ENCODE measurements around the gene CD55. TPM values are rescaled to one million over a fixed set of nuclear protein-coding genes. Genes with fewer than 3 reads are reported as not detected.
"Not testable (repeated sequence)": the region's sequence is repeated elsewhere in the genome, so short reads cannot be mapped to it uniquely, and the experiment has no call there.

Gene CD55
- total RNA-seq, 1 donor, result 9.0 TPM

GRCh38 chr1:207318072-207318619 lies 3.3 kb upstream of the CD55 start:
- H3K27ac ChIP-seq (ENCODE audit: low read depth, low read length), result no peak overlapping the region
- peaks cover 3% of the 10 kb centered on the region for H3K27me3 ChIP-seq (ENCODE audit: insufficient read depth, low read length)
- no peaks in the 10 kb centered on the region for H3K9me3 ChIP-seq (ENCODE audit: low read depth, low read length)
- no peaks in the 10 kb centered on the region for H3K36me3 ChIP-seq (ENCODE audit: insufficient read depth, low read length)
- no peak overlapping the region for H2AFZ ChIP-seq (ENCODE audit: low read length)
- no peak for DNase-seq (ENCODE audit: insufficient read length, low spot score, missing footprints)
- H3K79me2 ChIP-seq (ENCODE audit: insufficient read depth, low read length), result no peaks in the 10 kb centered on the region
- no peak overlapping the region for H3K4me3 ChIP-seq (ENCODE audit: insufficient read depth, low read length)
- H3K4me1 ChIP-seq (ENCODE audit: insufficient read depth, low read length), result peaks cover 10% of the 10 kb centered on the region
- no peaks in the 10 kb centered on the region for H4K20me1 ChIP-seq (ENCODE audit: insufficient read depth, low read length)
- no peak for TF ChIP-seq CTCF (IDR thresholded peaks at IDR 0.05; ENCODE audit: extremely low read depth, low read depth, low read length)
- no peak overlapping the region for H3K4me2 ChIP-seq (ENCODE audit: insufficient read depth, low read length)

- no peak overlapping the region for H3K4me3 ChIP-seq (ENCODE audit: insufficient read depth, low read length)
- no peaks in the 10 kb centered on the region for H4K20me1 ChIP-seq (ENCODE audit: insufficient read depth, low read length)
- H3K27me3 ChIP-seq (ENCODE audit: insufficient read depth, low read length), result peaks cover 3% of the 10 kb centered on the region
- no peaks in the 10 kb centered on the region for H3K79me2 ChIP-seq (ENCODE audit: insufficient read depth, low read length)
- no peak overlapping the region for H2AFZ ChIP-seq (ENCODE audit: low read length)
- DNase-seq (ENCODE audit: insufficient read length, low spot score, missing footprints), result peak; percentile 37
- H3K9me3 ChIP-seq (ENCODE audit: low read depth, low read length), result no peaks in the 10 kb centered on the region
- no peak overlapping the region for H3K27ac ChIP-seq (ENCODE audit: low read depth, low read length)
- no peak overlapping the region for H3K4me2 ChIP-seq (ENCODE audit: insufficient read depth, low read length)
- peaks cover 10% of the 10 kb centered on the region for H3K4me1 ChIP-seq (ENCODE audit: insufficient read depth, low read length)
- no peaks in the 10 kb centered on the region for H3K36me3 ChIP-seq (ENCODE audit: insufficient read depth, low read length)
- TF ChIP-seq CTCF (IDR thresholded peaks at IDR 0.05; ENCODE audit: extremely low read depth, low read depth, low read length), result no peak
These were observed 2.3 kb upstream of the CD55 start for GRCh38 chr1:207319199-207319598.

DNA sequence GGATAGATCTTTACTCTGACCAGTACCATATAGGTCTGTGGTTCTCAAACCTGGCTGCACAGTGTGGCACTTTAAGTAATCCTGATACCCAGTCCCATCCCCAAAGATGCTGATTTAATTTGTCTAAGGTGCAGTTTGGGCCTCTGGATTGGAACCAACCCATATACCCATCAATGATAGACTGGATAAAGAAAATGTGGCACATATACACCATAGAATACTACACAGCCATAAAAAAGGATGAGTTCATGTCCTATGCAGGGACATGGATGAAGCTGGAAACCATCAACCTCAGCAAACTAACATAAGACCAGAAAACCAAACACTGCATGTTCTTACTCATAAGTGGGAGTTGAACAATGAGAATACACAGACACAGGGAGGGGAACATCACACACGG lies 1.4 kb upstream of the CD55 start:
- not testable (repeated sequence) for H4K20me1 ChIP-seq (ENCODE audit: insufficient read depth, low read length); DNase-seq (ENCODE audit: insufficient read length, low spot score, missing footprints); H3K27ac ChIP-seq (ENCODE audit: low read depth, low read length); H3K27me3 ChIP-seq (ENCODE audit: insufficient read depth, low read length); H2AFZ ChIP-seq (ENCODE audit: low read length); H3K36me3 ChIP-seq (ENCODE audit: insufficient read depth, low read length); H3K4me1 ChIP-seq (ENCODE audit: insufficient read depth, low read length); H3K9me3 ChIP-seq (ENCODE audit: low read depth, low read length); H3K4me2 ChIP-seq (ENCODE audit: insufficient read depth, low read length); H3K79me2 ChIP-seq (ENCODE audit: insufficient read depth, low read length); H3K4me3 ChIP-seq (ENCODE audit: insufficient read depth, low read length)

GRCh38 chr1:207321790-207322645 lies 540 bp downstream of the CD55 start:
- Histone ChIP-seq H3K4me1 (ENCODE audit: insufficient read depth, low read length) (peaks cover 10% of the 10 kb centered on the region), H3K4me2 (ENCODE audit: insufficient read depth, low read length) (peak overlapping the region; percentile 95), H3K36me3 (ENCODE audit: insufficient read depth, low read length) (no peaks in the 10 kb centered on the region), H3K27ac (ENCODE audit: low read depth, low read length) (peak overlapping the region; percentile 65), H3K4me3 (ENCODE audit: insufficient read depth, low read length) (peak overlapping the region; percentile 85), H4K20me1 (ENCODE audit: insufficient read depth, low read length) (no peaks in the 10 kb centered on the region), H3K27me3 (ENCODE audit: insufficient read depth, low read length) (peaks cover under 1% of the 10 kb centered on the region), H3K9me3 (ENCODE audit: low read depth, low read length) (no peaks in the 10 kb centered on the region), H3K79me2 (ENCODE audit: insufficient read depth, low read length) (no peaks in the 10 kb centered on the region), H2AFZ (ENCODE audit: low read length) (peak overlapping the region; percentile 95)
- peak; percentile 67 for DNase-seq (ENCODE audit: insufficient read length, low spot score, missing footprints)
- TF ChIP-seq CTCF (IDR thresholded peaks at IDR 0.05; ENCODE audit: extremely low read depth, low read depth, low read length), result no peak

All from osteoblast (primary cell).